ENCODE data around the gene ABCA1.
A peak's percentile ranks its signal among the peaks of the same experiment; 100 is the strongest.
"Not testable (repeated sequence)": the region's sequence is repeated elsewhere in the genome, so short reads cannot be mapped to it uniquely, and the experiment has no call there.

Gene ABCA1

DNA sequence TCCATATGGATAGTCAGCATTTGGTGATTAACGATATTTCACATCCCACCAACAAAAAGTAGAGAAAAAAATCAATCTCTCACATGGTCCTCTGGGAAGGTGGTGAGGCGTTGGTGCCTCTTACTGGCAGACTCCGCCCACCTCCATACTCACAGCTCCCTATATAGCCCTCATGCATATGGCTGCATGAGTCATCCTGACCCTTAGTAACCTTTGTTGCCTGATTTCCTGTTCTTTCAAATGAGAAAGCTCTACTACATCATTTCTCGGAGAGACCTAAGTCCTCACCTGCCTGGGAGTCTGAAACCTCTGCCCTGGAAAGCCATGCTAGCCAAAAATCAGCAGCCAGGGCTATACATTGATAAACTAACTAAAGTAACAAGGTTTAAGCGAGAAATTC is 33.3 kb upstream of the ABCA1 start:
- Histone ChIP-seq H4K12ac (ENCODE audit: low read depth, low read length) (no peak overlapping the region), H2AFZ (ENCODE audit: insufficient read depth, low read length, poor library complexity) (no peak overlapping the region), H3K4me3 (ENCODE audit: low read depth, low read length) (no peak overlapping the region), H3K27ac (ENCODE audit: low read depth, low read length) (no peak overlapping the region), H3K4ac (ENCODE audit: low read depth, low read length) (no peak overlapping the region), H3K9me3 (ENCODE audit: insufficient read depth, low read depth, low read length) (no peaks in the 10 kb centered on the region), H3K79me1 (ENCODE audit: low read length) (no peaks in the 10 kb centered on the region), H3K18ac (ENCODE audit: low read length) (no peak overlapping the region), H3K79me2 (ENCODE audit: control insufficient read depth, insufficient read depth, low read length, poor library complexity) (no peaks in the 10 kb centered on the region), H3K14ac (ENCODE audit: low read length) (no peak overlapping the region), H2AK5ac (ENCODE audit: low read length) (no peak overlapping the region), H4K91ac (ENCODE audit: low read depth, low read length) (no peak overlapping the region), H3K4me2 (ENCODE audit: low read length) (no peak overlapping the region), H4K8ac (ENCODE audit: low read depth, low read length) (no peak overlapping the region), H3K36me3 (ENCODE audit: control insufficient read depth in 1 of 2, insufficient read depth in 2 of 2, low read length in 2 of 2) (no peaks in the 10 kb centered on the region), H2BK120ac (ENCODE audit: insufficient read depth, low read length, poor library complexity) (no peak overlapping the region), H2BK5ac (ENCODE audit: low read depth, low read length, poor library complexity) (no peak overlapping the region), H3K4me1 (ENCODE audit: control insufficient read depth in 1 of 2, insufficient read depth in 2 of 2, low read length in 2 of 2) (peaks cover 0 to 2% of the 10 kb centered on the region in 2 experiments), H3K23ac (ENCODE audit: low read length) (no peak overlapping the region), H2BK12ac (ENCODE audit: low read length) (no peak overlapping the region), H3K27me3 (ENCODE audit: insufficient read depth, low read length) (no peaks in the 10 kb centered on the region), H3K9ac (ENCODE audit: low read length) (no peak overlapping the region)
- no CpG with 5 or more reads among the region's 5 CpGs for WGBS (ENCODE audit: extremely low coverage, insufficient coverage, insufficient read length)
- DNase-seq: peak; percentile 90 to 95

DNA sequence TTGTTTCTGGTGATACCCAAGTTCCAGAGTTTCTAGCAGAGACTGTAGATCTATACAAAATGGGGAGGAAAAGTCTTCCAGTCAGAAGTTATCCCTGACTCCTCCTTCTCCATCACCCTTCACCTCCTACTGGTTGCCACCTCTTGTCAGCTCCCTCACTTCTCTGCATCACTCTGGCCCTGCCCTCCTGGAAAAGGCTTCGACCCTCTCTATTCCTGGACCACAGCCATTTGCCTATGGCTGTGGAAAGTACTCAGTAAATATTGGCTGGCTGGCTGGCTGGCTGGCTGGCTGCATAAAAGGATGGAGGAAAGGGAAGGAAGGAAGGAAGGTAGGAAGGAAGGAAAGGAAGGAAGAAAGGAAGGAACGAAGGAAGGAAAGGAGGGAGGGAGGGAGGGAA is 32.7 kb upstream of the ABCA1 start:
- Histone ChIP-seq H2AFZ (ENCODE audit: insufficient read depth, low read length, poor library complexity) (no peak overlapping the region), H3K79me2 (ENCODE audit: control insufficient read depth, insufficient read depth, low read length, poor library complexity) (no peaks in the 10 kb centered on the region), H3K18ac (ENCODE audit: low read length) (no peak overlapping the region), H2AK5ac (ENCODE audit: low read length) (no peak overlapping the region), H3K36me3 (ENCODE audit: control insufficient read depth in 1 of 2, insufficient read depth in 2 of 2, low read length in 2 of 2) (no peaks in the 10 kb centered on the region), H3K9me3 (ENCODE audit: insufficient read depth, low read depth, low read length) (no peaks in the 10 kb centered on the region), H2BK12ac (ENCODE audit: low read length) (peak overlapping the region; percentile 69), H2BK5ac (ENCODE audit: low read depth, low read length, poor library complexity) (no peak overlapping the region), H4K12ac (ENCODE audit: low read depth, low read length) (no peak overlapping the region), H3K4ac (ENCODE audit: low read depth, low read length) (no peak overlapping the region), H3K4me1 (ENCODE audit: control insufficient read depth in 1 of 2, insufficient read depth in 2 of 2, low read length in 2 of 2) (peaks cover 0 to 2% of the 10 kb centered on the region in 2 experiments), H3K23ac (ENCODE audit: low read length) (no peak overlapping the region), H3K27ac (ENCODE audit: low read depth, low read length) (no peak overlapping the region), H2BK120ac (ENCODE audit: insufficient read depth, low read length, poor library complexity) (no peak overlapping the region), H3K79me1 (ENCODE audit: low read length) (no peaks in the 10 kb centered on the region), H3K4me2 (ENCODE audit: low read length) (no peak overlapping the region), H3K4me3 (ENCODE audit: low read depth, low read length) (no peak overlapping the region), H3K27me3 (ENCODE audit: insufficient read depth, low read length) (no peaks in the 10 kb centered on the region), H3K9ac (ENCODE audit: low read length) (no peak overlapping the region), H4K91ac (ENCODE audit: low read depth, low read length) (no peak overlapping the region), H3K14ac (ENCODE audit: low read length) (no peak overlapping the region), H4K8ac (ENCODE audit: low read depth, low read length) (no peak overlapping the region)
- peak in 1 of 2 donors; percentile 45 for DNase-seq
- WGBS (ENCODE audit: extremely low coverage, insufficient coverage, insufficient read length): 86% methylated on average over 1 of the region's 2 CpGs

DNA sequence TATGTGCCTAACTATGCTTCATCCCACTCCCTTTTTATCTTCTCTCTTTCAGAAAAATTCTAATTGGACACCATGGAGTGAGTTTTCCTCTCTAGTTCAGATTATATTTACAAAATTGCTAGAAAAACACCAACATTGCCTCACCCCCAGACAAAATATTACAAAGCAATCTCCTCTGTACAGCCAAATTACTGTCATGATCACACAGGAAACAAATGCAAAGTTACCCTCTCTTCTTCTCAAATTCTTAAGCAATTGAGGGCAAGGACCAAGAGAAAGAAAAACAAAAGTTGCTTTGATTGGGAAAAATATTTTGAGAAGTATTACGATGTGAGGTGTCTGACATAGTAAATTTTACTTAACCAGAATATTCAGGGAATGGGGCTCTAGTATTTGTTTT is 30.8 kb upstream of the ABCA1 start:
- H3K4me2 ChIP-seq (ENCODE audit: low read length): no peak overlapping the region
- H3K14ac ChIP-seq (ENCODE audit: low read length): no peak overlapping the region
- no peak overlapping the region for H2BK120ac ChIP-seq (ENCODE audit: insufficient read depth, low read length, poor library complexity)
- H3K4ac ChIP-seq (ENCODE audit: low read depth, low read length): no peak overlapping the region
- no peak overlapping the region for H3K4me3 ChIP-seq (ENCODE audit: low read depth, low read length)
- H4K91ac ChIP-seq (ENCODE audit: low read depth, low read length): no peak overlapping the region
- no peaks in the 10 kb centered on the region for H3K27me3 ChIP-seq (ENCODE audit: insufficient read depth, low read length)
- no peak overlapping the region for H2BK12ac ChIP-seq (ENCODE audit: low read length)
- H3K23ac ChIP-seq (ENCODE audit: low read length): no peak overlapping the region
- H3K9ac ChIP-seq (ENCODE audit: low read length): no peak overlapping the region
- H4K8ac ChIP-seq (ENCODE audit: low read depth, low read length): no peak overlapping the region
- no peak overlapping the region for H2AFZ ChIP-seq (ENCODE audit: insufficient read depth, low read length, poor library complexity)
- no CpG with 5 or more reads among the region's 1 CpG for WGBS (ENCODE audit: extremely low coverage, insufficient coverage, insufficient read length)
- no peak overlapping the region for H4K12ac ChIP-seq (ENCODE audit: low read depth, low read length)
- H3K18ac ChIP-seq (ENCODE audit: low read length): no peak overlapping the region
- no peak overlapping the region for H3K27ac ChIP-seq (ENCODE audit: low read depth, low read length)
- H3K36me3 ChIP-seq (ENCODE audit: control insufficient read depth in 1 of 2, insufficient read depth in 2 of 2, low read length in 2 of 2): no peaks in the 10 kb centered on the region
- no peaks in the 10 kb centered on the region for H3K9me3 ChIP-seq (ENCODE audit: insufficient read depth, low read depth, low read length)
- H3K4me1 ChIP-seq (ENCODE audit: control insufficient read depth in 1 of 2, insufficient read depth in 2 of 2, low read length in 2 of 2): peaks cover 0 to 2% of the 10 kb centered on the region in 2 experiments
- no peak overlapping the region for H2BK5ac ChIP-seq (ENCODE audit: low read depth, low read length, poor library complexity)
- H3K79me2 ChIP-seq (ENCODE audit: control insufficient read depth, insufficient read depth, low read length, poor library complexity): no peaks in the 10 kb centered on the region
- H3K79me1 ChIP-seq (ENCODE audit: low read length): no peaks in the 10 kb centered on the region
- DNase-seq: no peak
- H2AK5ac ChIP-seq (ENCODE audit: low read length): no peak overlapping the region

DNA sequence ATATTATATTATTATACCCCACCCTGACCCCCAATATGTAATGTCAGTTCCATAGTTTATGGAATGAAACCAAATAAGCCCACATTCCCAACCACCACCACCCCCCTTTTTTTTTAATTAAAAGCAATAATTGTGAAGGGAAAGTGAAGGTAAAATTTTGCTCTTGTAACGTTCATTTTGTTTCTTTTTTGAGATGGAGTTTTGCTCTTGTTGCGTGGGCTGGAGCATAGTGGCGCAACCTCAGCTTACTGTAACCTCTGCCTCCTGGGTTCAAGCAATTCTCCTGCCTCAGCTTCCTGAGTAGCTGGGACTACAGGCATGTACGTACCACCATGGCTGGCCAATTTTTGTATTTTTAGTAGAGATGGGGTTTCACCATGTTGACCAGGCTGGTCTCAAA is 30.1 kb upstream of the ABCA1 start:
- not testable (repeated sequence) for H4K8ac ChIP-seq (ENCODE audit: low read depth, low read length); H3K79me1 ChIP-seq (ENCODE audit: low read length); H3K36me3 ChIP-seq (ENCODE audit: control insufficient read depth in 1 of 2, insufficient read depth in 2 of 2, low read length in 2 of 2); H2BK5ac ChIP-seq (ENCODE audit: low read depth, low read length, poor library complexity); H2AK5ac ChIP-seq (ENCODE audit: low read length); H3K4me3 ChIP-seq (ENCODE audit: low read depth, low read length); H3K23ac ChIP-seq (ENCODE audit: low read length); H3K9ac ChIP-seq (ENCODE audit: low read length); H3K4ac ChIP-seq (ENCODE audit: low read depth, low read length); H2AFZ ChIP-seq (ENCODE audit: insufficient read depth, low read length, poor library complexity); H3K4me2 ChIP-seq (ENCODE audit: low read length); H4K12ac ChIP-seq (ENCODE audit: low read depth, low read length); H3K4me1 ChIP-seq (ENCODE audit: control insufficient read depth in 1 of 2, insufficient read depth in 2 of 2, low read length in 2 of 2); DNase-seq; H3K27me3 ChIP-seq (ENCODE audit: insufficient read depth, low read length); H2BK120ac ChIP-seq (ENCODE audit: insufficient read depth, low read length, poor library complexity); H3K27ac ChIP-seq (ENCODE audit: low read depth, low read length); H4K91ac ChIP-seq (ENCODE audit: low read depth, low read length); H3K14ac ChIP-seq (ENCODE audit: low read length); H3K79me2 ChIP-seq (ENCODE audit: control insufficient read depth, insufficient read depth, low read length, poor library complexity); H2BK12ac ChIP-seq (ENCODE audit: low read length); H3K9me3 ChIP-seq (ENCODE audit: insufficient read depth, low read depth, low read length); H3K18ac ChIP-seq (ENCODE audit: low read length)
- no CpG with 5 or more reads among the region's 4 CpGs for WGBS (ENCODE audit: extremely low coverage, insufficient coverage, insufficient read length)

All from trophoblast cell (in vitro differentiated cells and primary cell).